HUDEP-2 (cell line): ENCODE results near the gene CDC37L1.
"Not testable (repeated sequence)": the region's sequence is repeated elsewhere in the genome, so short reads cannot be mapped to it uniquely, and the experiment has no call there.

Experiments
- DNase-seq, 76 experiments: peaks; one replicate each; lab custom pipeline; 2025; ENCODE audit not compliant: unreplicated experiment in 76 of 76; lab: John Stamatoyannopoulos, UW

The CDC37L1 gene

DNA sequence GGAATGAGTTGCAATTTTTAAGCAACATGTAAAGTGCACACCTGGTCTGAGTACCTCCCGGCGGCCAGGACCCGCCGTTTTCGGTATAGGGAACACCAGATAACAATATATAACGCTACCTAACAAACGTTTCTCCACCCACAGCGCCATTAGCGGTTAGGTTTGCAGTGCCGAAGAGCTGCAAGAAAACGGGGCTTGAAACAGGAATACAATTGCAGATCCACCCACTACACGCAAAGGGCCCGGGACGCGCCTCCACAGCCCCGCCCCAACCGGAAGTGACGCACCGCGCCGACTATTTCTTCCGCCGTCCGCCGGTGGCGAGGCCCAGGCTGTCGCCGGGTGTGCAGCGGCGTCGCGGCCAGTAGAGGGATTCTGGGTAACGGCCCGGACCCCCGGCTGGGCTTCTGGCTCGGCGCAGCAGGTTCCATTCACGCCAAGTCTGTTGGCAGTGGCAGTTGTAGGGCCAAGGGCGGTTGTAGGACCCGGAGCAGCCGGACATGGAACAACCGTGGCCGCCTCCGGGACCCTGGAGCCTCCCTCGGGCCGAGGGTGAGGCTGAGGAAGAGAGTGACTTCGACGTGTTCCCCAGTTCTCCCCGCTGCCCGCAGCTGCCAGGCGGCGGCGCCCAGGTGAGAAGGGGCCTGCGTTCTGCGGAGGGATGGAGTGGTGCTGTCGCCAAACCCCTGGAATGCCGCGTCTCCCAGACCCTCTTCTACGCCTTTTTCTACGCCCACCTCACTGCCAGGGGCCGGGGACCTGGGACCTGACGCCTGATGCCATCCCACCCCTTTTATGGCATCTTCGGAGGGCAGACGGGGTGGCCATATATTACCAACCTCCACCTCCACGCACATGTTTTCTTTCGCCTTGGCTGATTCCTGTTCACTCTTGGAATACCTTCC lies at the start of gene CDC37L1:
Gene CDC37L1, plus strand, starts transcription at position 302 of the 905 bp plus-strand sequence. Its CDS starts 199 bp downstream, at position 501.
- DNase-seq, result peak in 75 of 76 experiments; percentile 58 to 98 (median 94)

DNA sequence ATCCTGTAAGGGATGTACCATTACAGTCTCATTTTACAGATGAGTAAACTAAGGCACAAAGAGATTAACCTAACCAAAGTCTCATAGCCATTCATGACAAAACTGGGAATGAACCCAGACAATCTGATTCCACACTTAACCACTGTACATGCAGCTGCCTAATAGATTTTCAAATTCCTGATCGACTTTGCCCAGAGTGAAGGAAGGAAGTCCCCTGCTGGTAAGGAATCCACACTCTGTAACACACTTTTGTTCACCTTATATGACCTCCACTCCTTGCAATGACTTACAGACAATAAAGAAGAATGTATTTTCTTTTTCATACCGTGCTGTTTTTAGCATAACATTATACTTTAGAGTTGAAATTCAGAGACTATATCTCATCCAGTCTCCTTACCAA lies 48.5 kb upstream of the CDC37L1 start:
- peak in 1 of 76 experiments; percentile 0 for DNase-seq

DNA sequence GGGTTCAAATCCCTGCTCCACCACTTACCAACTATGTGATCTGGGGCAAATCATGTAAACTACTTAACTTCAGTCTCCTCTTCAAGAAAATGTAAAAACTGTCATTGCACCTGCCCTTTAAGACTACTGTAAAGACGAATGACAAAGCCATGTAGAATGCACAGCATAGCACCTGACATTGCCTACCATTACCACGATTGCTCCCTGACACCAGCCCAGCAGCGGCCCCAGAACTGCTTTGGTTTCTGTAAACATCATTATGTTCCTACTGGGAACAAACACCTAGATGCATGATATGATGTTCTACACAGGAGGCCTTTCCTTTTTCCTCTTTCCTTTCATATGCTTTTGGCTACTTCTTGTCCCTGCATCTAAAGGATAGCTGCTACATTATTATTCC lies 40.4 kb upstream of the CDC37L1 start:
- no peak for DNase-seq

DNA sequence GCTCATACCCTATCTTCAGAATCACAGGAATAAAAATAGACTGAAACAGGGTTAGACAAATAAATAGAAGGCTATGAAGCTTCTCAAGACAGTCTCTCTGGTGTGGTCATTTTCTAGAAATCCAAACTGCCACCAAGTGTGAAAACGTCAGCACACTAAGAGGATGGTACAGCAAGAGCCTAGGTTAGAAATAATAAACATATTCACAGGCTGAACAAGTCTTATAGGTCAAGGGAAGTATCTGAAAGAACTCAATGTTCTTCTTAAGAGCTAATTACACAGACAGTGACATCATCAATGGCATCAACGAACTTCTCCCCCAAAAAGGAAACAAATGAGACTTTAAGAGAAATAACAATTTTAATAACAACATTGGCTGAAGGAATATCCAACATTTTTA lies 39.9 kb upstream of the CDC37L1 start:
- no peak for DNase-seq

DNA sequence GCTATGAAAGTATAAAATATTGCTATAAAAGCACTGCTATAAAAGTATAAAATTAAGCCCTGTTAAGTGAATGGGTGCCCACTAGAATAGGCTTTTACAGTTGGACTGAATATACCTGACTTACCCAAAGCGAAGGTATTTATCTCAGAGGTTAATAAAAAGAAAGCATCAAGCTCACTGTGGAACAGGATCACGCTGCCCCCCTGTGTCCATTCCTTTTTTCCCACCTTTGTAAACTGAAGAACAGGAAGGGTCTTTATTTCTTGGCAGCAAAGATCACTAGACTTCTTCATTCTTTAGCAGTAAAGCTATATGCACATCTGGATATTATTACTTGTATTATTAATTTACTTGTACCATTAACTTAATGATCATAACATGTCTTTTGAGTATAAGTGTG lies 39.3 kb upstream of the CDC37L1 start:
- DNase-seq, result peak in 1 of 76 experiments; percentile 1

DNA sequence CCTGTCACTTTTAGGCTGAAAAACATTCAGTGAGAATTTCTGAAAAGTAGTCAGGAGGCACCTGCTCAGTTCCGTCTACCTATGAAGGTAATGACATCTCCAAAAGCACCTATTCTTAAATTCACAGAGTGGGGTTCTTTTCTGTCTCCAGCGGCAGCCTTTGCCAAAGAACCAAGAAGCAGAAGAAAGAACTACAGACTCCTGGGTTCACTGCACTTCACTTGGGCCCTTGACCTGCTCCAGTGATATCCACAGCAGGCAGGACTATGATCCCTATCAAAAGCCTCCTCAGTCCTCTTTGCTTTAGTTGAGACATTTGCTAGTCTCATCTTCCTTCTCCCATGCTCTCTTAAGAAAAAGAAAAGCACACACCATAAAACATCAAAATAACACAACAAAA lies 37.0 kb upstream of the CDC37L1 start:
- DNase-seq, result no peak

DNA sequence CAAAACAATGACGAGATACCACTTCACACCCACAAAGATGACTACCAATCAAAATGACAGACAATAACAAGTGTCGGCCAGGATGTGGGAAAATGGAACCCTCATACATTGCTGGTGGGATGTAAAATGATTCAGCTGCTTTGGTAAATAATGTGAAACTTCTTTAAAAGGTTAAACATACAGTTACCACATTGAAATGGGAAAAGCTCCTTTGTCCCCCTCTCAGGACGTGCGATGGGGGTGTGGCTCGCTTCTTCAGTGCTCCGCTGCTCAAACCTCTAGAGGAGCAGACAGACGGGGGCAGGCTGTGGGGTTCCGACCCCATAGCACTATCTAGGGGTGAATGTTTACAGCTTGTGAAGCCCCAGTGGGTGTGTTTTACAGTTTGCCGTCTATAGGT lies 25.3 kb upstream of the CDC37L1 start:
- no peak for DNase-seq

DNA sequence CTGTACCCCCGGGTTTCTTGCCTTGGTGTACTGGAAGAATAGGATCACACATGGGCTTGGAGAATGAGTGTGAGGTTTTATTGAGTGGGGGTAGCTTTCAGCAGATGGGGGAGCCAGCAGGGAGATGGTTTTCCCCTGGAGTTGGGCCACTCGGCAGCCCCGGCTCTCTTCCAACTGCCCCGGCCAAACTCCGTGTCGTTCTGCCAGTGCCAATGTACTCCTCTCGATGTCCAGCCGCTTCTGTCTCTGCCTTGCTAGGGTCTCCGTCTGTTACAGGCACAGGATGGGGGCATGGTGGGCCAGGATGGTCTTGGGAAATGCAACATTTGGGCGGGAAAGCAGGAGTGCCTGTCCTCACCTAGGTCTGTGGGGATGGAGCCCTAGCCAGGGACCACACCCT lies 24.8 kb upstream of the CDC37L1 start:
- DNase-seq, result no peak

DNA sequence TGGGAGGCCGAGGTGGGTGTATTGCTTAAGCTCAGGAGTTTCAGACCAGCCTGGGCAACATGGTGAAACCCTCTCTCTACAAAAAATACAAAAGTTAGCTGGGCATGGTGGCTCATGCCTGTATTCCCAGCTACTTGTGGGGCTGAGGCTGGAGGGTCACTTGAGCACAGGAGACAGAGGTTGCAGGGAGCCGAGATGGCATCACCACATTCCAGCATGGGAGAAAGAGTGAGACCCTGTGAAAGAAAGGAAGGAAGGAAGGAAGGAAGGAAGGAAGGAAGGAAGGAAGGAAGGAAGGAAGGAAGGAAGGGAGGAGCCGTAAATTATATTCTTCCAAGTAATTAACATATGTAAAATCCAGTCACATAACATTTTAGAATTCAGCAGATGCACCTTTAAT lies 23.2 kb upstream of the CDC37L1 start:
- not testable (repeated sequence) for DNase-seq

DNA sequence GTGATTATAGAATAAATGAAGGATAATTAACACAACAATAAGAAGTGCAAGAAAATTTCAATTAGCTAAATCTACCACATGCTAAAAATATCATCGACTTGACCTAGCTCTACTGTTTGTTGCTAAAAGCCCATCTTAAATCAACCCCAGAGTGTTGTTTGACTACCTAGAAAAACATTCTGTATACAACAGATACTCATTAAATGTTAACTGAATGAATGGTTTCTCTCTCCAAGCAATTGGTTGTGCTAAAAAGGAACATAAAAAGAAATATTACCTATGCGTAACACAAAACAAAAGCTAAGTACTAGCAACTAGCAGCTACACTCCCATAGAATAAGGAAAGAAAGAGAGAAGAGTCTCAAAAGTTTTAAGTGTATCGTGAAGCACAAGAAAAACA lies 22.7 kb upstream of the CDC37L1 start:
- DNase-seq, result no peak

DNA sequence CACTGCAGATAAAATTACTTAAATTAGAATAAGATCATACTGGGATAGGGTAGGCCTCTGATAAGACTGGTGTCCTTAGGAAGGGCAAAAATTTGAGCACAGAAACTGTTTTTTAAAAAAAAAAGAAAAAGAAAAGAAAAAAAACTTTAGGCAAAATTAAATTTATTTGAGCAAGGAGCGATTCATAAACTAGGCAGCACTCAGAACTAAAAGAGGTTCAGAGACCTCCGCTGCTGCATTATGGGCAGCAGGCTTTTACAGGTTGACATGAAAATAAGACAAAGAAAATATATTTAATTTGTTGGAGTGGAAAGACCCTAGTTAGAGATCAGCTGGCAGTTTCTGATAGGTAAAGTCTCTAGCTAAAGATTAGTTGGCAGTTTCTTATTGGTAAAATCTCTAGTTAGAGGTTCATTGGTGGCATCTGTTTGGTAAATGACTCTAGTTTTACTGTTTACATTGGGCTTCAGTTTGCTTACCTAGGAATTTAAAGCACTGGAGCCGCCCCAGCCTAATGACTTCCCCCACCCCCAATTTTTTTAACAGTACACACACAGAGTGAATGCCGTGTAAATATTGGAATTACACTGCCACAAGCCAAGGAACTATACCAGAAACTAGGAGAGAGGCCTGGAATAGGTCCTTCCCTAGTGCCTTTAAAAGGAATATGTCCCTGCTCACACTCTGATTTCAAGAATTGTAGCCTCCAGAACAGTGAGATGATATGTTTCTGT lies 21.8 kb upstream of the CDC37L1 start:
- no peak for DNase-seq

DNA sequence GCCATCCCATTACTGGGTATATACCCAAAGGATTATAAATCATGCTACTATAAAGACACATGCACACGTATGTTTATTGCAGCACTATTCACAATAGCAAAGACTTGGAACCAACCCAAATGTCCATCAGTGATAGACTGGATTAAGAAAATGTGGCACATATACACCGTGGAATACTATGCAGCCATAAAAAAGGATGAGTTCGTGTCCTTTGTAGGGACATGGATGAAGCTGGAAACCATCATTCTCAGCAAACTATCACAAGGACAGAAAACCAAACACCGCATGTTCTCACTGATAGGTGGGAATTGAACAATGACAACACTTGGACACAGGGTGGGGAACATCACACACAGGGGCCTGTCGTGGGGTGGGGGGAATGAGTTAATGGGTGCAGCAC lies 18.7 kb upstream of the CDC37L1 start:
- not testable (repeated sequence) for DNase-seq

DNA sequence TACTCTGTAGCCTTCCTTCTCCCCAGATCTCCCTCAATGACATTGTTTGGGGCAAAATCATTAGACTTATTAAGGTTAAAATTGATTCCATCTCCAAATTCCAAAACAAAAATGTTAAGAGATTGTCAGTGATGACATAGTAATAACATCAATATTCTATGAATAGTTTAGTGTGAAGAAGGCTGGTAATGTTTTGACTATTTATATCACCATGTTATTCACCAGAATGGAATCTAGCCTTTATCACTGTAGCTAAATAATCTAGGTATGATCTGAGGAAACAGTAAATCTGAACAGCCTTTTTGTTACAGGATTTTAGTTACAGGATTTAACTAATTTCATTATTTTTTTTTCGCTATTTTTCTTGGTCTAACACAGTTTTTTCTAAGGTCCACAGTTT lies 18.2 kb upstream of the CDC37L1 start:
- no peak for DNase-seq

DNA sequence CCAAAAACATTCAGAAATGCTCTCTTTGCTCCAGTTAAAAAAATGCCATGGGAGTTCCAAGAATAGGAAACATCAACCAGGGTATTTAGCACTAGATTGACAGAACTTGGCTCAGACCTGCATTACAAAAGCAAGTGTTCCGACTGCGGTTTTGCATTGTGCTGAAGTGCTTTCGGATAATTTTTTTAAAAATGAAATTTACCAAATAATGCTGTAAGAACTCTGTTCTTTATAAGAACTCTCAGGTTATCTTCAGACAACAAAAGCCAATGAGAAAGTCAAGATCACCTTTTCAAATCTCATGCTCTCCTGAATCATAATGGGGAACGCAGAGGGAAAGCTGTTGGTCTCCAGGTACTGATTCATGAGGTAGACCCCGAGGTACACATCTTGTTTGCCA lies 17.8 kb upstream of the CDC37L1 start:
- DNase-seq, result no peak

DNA sequence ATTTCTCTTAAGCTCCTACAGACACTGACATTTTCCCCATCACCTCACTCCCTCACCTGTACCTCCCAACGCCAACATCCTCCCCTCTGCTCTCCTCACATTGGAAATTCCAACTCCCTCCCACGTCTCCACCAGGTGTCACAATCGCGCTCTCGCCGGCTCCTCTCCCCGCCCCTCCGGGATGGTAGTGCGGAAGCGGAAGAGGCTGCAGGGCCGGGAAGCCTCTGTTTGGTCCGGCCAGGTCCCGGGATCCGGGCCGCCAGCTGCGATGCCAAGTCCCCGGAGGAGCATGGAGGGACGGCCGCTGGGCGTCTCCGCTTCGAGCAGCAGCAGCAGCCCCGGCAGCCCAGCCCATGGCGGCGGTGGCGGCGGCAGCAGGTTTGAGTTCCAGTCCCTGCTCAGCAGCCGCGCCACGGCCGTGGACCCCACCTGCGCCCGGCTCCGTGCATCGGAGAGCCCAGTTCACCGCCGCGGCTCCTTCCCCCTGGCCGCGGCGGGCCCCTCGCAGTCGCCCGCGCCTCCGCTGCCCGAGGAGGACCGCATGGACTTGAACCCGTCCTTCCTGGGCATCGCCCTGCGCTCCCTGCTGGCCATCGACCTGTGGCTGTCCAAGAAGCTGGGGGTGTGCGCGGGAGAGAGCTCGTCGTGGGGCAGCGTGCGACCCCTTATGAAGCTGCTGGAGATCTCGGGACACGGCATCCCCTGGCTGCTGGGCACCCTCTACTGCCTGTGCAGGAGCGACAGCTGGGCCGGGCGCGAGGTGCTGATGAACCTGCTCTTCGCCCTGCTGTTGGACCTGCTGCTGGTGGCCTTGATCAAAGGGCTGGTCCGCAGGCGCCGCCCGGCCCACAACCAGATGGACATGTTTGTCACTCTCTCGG lies 17.0 kb upstream of the CDC37L1 start, which contains the start of gene PLPP6:
Gene PLPP6, plus strand, starts transcription at position 187 of the 881 bp plus-strand sequence. Its CDS starts 82 bp downstream, at position 269.
- peak in 73 of 76 experiments; percentile 13 to 80 (median 60) for DNase-seq

DNA sequence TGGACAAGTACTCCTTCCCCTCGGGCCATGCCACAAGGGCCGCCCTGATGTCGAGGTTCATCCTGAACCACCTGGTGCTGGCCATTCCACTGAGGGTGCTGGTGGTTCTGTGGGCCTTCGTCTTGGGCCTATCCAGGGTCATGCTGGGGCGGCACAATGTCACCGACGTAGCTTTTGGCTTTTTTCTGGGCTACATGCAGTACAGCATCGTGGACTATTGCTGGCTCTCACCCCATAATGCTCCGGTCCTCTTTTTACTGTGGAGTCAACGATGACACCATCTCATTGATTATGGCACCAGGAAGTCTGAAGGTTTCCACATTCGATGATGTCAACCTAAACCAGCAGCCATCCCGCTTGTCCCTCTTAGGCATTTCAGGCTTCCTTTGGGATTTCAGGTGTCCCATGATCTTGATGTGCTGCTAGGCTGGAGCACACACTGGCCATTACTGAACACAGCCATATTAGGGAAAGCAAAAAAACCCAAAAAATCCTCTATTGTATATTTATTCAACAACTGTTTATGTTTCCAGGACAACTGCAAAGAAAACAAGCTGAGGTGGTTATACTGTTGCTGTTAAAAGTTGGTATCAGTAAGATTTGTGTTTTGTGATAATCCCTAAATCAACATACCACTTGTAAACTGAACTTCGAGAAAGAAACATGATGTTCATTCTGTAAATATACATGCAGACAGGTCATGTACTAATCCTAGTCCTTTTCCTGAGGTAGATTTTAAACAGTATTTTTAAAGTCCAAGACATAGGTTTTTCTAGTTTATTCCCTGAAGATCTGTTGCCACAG lies 16.2 kb upstream of the CDC37L1 start:
- DNase-seq, result no peak

DNA sequence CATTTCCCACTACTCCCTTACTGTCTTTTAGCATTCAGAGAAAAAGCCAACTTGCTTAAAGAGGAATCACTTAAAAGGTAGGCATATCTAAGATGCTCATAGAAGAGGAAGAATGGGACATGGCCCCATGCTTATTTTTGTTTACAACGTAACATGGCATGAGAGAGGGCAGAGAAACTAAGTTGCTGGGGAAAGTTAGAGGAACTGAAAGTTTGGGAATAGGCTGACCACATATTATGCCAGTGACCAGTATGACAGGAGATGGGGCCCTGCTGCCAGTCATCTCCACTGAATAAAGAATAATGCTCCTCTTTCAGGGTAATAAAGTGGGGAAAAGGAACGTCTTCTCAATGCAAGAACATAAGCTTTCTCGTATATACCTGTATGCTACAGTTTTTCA lies 15.4 kb upstream of the CDC37L1 start:
- DNase-seq, result no peak

DNA sequence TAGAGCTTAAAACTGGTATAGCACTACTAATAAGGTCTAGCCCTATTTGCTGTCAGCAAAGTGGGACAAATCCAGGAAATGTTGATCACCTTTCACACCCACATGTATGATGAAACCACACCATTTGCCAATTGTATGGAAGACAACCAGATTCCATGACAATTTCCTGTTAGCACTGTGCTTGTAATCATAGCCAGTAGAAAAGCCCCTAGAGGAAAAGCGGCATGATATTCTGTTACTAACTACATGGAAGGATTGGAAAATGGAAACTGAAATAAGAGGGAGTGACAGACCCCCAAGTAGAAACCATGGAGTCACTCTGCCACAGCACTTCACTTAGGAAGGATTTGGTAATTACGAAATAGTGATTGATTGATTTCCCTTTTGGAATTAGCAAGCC lies 14.0 kb upstream of the CDC37L1 start:
- no peak for DNase-seq

DNA sequence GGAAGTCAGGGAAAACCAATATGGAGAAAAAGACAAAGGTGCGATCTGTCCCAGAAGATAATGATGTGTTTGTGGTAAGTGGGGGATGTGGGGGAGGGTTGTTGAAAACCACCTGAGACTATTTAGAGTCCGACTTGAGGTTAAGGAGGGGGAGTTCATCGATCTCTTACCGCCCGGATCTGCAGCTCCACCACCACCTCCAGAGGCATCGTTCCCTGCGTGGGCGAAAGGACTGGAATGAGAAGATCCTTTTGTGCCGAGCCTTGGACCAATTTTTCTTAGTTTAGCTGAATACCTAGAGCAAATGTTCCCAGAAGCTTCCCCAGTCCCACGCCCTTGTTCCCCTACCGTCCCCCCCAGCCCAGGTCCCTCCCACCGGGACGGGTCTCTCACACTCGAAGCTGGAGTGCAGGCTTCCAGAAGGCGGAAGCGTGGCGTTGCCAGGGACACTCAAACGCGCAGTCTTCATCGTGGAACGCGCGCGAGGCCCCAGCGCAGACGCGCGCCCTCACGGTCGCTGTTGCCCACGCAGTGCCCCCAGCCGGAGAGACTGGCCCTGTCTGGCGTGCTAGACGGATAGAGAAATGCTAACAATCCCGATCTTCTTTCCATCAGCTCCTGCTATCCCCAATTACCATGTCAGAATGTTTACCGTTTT lies 13.2 kb upstream of the CDC37L1 start, which contains the start of gene SPATA6L:
Gene SPATA6L, minus strand, starts transcription at position 439 of the 658 bp plus-strand sequence. Its CDS starts 230 bp downstream, at position 209.
- DNase-seq, result peak in 18 of 76 experiments; percentile 5 to 39 (median 18)
